ENCODE results near the gene CCDC85B. TPM values are rescaled to one million over a fixed set of nuclear protein-coding genes. Genes with fewer than 3 reads are reported as not detected.

CCDC85B gene
- total RNA-seq, 6 experiments from 2014 or later: 4.9 to 19.2 (median 6.6) TPM

- H3K27me3 ChIP-seq: no peaks in the 10 kb centered on the region
Measured at GRCh38 chr11:65868907-65869306, 21.6 kb upstream of the CCDC85B start.

GRCh38 chr11:65869643-65870306, 20.7 kb upstream of the CCDC85B start:
- intact Hi-C loops (cut with DNase I): no loop called here
- ATAC-seq (no peak), DNase-seq (peak in 1 of 3 donors; percentile 53)
- Histone ChIP-seq H3K4me3 (no peak overlapping the region), H3K27me3 (no peaks in the 10 kb centered on the region), H3K27ac (no peak overlapping the region), H3K9me3 (no peaks in the 10 kb centered on the region), H3K4me1 (peaks cover 0 to 9% (median 0%) of the 10 kb centered on the region in 4 donors), H3K36me3 (peaks cover 0 to 9% (median 5%) of the 10 kb centered on the region in 4 donors)
- WGBS (ENCODE audit: insufficient coverage, low coverage, low lambda C conversion rate, missing lambda C conversion rate): 47% methylated on average over 3 of the region's 24 CpGs
- TF ChIP-seq CTCF (IDR thresholded peaks at IDR 0.05) (no peak), POLR2A (IDR thresholded peaks at IDR 0.05) (no peak)

More at GRCh38 chr11:65868907-65869306, 21.6 kb upstream of the CCDC85B start:
- intact Hi-C loops (cut with DNase I): no loop called here
- Histone ChIP-seq H3K36me3 (peaks cover 0 to 17% (median 9%) of the 10 kb centered on the region in 4 donors), H3K27ac (no peak overlapping the region), H3K9me3 (no peaks in the 10 kb centered on the region), H3K4me1 (peaks cover 0 to 7% (median 0%) of the 10 kb centered on the region in 4 donors), H3K4me3 (no peak overlapping the region)
- no peak for TF ChIP-seq CTCF (IDR thresholded peaks at IDR 0.05)
- TF ChIP-seq POLR2A (IDR thresholded peaks at IDR 0.05): no peak
- no CpG with 5 or more reads among the region's 3 CpGs for WGBS (ENCODE audit: insufficient coverage, low coverage, low lambda C conversion rate, missing lambda C conversion rate)
- DNase-seq (no peak), ATAC-seq (no peak)

GRCh38 chr11:65870307-65870658, 20.2 kb upstream of the CCDC85B start:
- Histone ChIP-seq H3K9me3 (no peaks in the 10 kb centered on the region), H3K4me1 (peaks cover 0 to 9% (median 0%) of the 10 kb centered on the region in 4 donors), H3K36me3 (peaks cover 0 to 4% (median 2%) of the 10 kb centered on the region in 4 donors), H3K27ac (no peak overlapping the region), H3K27me3 (no peaks in the 10 kb centered on the region), H3K4me3 (no peak overlapping the region)
- TF ChIP-seq CTCF (IDR thresholded peaks at IDR 0.05): no peak
- no peak for TF ChIP-seq POLR2A (IDR thresholded peaks at IDR 0.05)
- WGBS (ENCODE audit: insufficient coverage, low coverage, low lambda C conversion rate, missing lambda C conversion rate): no CpG with 5 or more reads among the region's 11 CpGs
- no peak for ATAC-seq
- DNase-seq: peak in 1 of 3 donors; percentile 52
- intact Hi-C loops (cut with DNase I): no loop called here

- Histone ChIP-seq H3K27ac (peak overlapping the region; percentile 52 to 88 (median 69)), H3K27me3 (no peaks in the 10 kb centered on the region), H3K4me1 (peaks cover 0 to 9% (median 0%) of the 10 kb centered on the region in 4 donors), H3K36me3 (peaks cover 0 to 3% (median 1%) of the 10 kb centered on the region in 4 donors), H3K9me3 (no peaks in the 10 kb centered on the region), H3K4me3 (no peak overlapping the region)
- DNase-seq (peak in 1 of 3 donors; percentile 52), ATAC-seq (peak in 1 of 4 donors; percentile 3)
- TF ChIP-seq POLR2A (IDR thresholded peaks at IDR 0.05) (no peak), CTCF (IDR thresholded peaks at IDR 0.05) (no peak)
- WGBS (ENCODE audit: insufficient coverage, low coverage, low lambda C conversion rate, missing lambda C conversion rate): 55% methylated on average over 7 of the region's 24 CpGs
- intact Hi-C loops (cut with DNase I): no loop called here
Measured at GRCh38 chr11:65870706-65871681, 19.5 kb upstream of the CCDC85B start.

Measured in right lobe of liver (tissue), 6 donors.